CD1c-positive myeloid dendritic cell (primary cell): ENCODE measurements around the gene ARHGDIG.

Experiments
- DNase-seq: peaks from one replicate; pipeline ENCODE4 v3.0.0-alpha.2; 2016; ENCODE audit errors: extremely low spot score

Gene ARHGDIG

GRCh38 chr16:280991-281659 lies 734 bp downstream of the ARHGDIG start:
- no peak for DNase-seq

DNA sequence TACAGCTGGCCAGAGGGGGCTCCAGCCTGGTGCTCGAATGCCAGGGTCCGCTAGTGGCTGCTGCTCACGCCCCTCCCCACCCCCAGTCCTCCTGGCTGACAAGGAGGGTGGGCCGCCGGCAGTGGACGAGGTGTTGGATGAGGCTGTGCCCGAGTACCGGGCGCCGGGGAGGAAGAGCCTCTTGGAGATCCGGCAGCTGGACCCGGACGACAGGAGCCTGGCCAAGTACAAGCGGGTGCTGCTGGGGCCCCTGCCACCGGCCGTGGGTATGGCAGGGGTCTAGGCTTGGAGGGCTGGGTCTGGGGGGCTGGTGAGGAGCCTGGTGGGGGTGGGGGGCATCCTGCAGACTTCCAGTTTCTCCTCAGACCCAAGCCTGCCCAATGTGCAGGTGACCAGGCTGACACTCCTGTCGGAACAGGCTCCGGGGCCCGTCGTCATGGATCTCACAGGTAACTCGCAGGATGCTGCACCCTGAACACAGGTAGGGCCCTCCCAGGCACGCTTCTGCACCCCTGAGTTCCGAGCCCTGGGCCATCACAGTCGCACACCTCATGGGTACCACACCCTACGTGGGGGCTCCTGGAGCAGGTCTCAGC lies 1.4 kb downstream of the ARHGDIG start:
- DNase-seq = no peak

DNA sequence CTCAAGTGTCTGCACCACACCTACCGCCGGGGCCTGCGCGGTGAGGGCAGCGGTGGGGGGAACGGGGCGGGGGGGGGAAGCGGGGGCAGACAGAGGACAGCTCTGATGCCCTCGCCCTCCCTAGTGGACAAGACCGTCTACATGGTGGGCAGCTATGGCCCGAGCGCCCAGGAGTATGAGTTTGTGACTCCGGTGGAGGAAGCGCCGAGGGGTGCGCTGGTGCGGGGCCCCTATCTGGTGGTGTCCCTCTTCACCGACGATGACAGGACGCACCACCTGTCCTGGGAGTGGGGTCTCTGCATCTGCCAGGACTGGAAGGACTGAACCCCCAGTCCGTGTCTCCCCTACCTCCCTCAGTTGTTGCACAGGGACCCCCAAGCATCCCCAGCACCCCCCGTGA lies 2.1 kb downstream of the ARHGDIG start:
- no peak for DNase-seq

DNA sequence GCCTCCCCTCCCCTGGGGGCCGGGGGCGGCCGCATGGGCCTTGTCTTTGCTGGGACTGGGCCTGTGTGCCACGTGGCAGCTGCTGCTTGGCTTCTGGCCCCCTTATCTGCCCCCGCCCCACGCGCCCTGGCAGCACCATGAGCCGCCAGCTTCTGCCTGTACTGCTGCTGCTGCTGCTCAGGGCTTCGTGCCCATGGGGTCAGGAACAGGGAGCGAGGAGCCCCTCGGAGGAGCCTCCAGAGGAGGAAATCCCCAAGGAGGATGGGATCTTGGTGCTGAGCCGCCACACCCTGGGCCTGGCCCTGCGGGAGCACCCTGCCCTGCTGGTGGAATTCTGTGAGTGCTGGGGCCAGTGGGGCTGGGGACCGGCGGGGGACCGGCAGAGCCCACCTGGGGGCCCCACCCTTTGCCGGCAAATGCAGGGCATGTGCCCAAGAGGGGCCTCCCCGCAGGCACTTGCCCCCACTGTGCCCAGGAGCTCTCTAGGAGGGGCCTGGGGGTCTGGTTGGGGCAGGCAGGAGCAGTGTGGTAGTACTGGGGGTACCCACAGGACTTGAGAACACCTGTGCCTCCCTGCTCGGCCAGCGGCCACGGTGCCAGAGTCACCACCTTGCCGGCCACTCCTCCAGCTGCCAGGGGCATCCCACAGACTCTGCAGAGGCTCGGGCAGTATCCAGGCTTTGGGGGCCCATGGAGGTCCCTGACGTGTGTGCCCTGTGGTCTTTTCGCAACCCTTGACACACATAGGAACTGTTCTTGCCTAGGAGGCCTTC lies 2.8 kb downstream of the ARHGDIG start, which contains the start of gene PDIA2:
PDIA2 (plus strand) TSS at position 132 of the 773 bp plus-strand sequence; CDS start at position 138, 6 bp downstream.
- DNase-seq = no peak

GRCh38 chr16:284204-285120 lies 4.1 kb downstream of the ARHGDIG start:
- no peak for DNase-seq

DNA sequence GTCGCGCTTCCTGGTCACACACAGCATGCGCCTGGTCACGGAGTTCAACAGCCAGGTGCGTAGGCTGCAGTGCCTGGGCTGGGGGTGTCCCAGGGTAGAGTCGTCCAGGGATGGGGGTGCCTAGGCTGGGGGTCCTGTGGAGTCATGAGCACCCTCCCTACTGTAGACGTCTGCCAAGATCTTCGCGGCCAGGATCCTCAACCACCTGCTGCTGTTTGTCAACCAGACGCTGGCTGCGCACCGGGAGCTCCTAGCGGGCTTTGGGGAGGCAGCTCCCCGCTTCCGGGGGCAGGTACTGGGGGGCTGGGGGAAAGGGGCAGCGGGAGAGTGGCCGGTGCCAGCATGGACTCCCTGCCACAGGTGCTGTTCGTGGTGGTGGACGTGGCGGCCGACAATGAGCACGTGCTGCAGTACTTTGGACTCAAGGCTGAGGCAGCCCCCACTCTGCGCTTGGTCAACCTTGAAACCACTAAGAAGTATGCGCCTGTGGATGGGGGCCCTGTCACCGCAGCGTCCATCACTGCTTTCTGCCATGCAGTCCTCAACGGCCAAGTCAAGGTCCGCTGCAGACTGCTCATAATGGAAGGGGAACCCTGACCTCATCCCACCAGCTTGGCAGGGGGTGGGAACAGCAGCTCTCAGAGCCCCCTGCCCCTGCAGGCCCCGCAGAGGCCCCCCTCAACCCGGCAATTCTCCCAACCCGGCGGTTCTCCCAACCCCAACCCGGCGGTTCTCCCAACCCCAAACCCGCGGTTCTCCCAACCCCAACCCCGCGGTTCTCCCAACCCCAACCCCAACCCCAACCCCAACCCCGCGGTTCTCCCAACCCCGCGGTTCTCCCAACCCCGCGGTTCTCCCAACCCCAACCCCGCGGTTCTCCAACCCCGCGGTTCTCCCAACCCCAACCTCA lies 5.0 kb downstream of the ARHGDIG start:
- DNase-seq = no peak

DNA sequence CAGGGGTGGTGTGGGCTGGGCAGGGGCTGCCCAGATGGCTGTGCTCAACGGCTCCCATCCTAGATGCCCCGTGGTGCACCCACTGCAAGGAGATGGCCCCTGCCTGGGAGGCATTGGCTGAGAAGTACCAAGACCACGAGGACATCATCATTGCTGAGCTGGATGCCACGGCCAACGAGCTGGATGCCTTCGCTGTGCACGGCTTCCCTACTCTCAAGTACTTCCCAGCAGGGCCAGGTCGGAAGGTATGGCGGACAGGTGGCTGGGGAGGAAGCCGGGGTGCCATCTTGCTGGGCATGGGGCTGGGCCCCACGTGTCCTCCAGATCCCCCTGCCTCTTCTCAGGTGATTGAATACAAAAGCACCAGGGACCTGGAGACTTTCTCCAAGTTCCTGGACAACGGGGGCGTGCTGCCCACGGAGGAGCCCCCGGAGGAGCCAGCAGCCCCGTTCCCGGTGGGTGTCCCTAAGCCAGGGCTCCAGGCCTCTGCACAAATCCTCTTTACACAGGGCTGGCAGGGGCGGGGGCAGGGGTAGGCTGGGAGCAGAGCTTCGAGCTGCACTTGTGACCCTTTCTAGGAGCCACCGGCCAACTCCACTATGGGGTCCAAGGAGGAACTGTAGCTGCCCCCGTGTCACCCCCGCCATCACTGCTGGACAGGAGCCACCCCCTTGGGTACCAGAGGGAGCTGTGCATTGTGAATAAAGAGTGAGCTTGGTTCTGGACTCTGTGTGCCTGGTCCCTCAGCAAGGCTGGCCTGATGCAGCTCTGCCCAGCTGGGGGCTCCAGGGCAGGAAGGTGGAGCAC lies 6.3 kb downstream of the ARHGDIG start:
- DNase-seq = no peak

- DNase-seq = no peak
These were observed 7.0 kb downstream of the ARHGDIG start for GRCh38 chr16:287298-287811.

DNA sequence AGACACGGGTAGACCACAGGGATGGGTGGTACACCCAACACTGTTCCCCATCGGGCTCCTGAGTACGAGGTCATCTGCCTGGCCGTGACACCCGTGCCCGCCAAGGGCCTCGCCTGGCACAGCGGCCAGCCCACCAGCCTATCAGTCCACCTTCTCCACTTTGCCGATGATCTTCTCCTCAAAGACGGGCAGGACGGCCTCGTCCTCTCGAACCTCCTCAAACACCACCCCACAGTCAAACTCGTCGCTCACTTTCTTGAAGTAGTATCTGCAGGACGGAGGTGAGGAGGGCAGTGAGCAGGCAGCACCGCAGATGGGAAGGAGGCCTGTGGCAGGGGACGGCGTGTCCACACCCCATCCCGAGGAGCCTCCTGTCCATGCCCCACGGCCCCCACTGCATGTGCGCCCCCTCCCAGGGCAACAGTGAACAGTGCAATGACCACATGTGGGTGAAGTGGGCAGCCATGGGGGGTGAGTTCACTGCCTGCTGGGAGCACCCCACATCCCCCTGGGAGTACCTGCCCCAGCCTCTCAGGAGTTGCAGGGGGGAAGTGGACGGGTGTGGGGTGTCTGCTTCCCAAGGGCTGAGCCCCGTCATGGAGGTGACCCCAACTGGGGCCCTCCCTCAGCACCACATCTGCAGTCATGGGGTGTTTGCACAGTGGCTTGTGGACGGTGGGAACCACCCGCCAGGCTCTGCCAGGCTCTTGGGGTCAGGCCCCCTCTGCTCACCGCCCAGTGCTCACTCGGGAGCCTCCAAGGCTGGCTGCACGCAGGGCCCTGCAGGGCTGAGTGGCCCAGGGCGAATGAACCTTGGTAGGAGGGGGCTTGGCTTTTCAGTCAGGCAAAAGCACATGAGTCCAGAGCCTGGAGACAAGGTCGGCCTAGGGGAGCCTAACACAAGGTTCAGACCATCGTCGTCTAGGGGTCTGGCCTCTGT lies 7.9 kb downstream of the ARHGDIG start:
- DNase-seq = no peak

- DNase-seq = no peak
These were observed 9.1 kb downstream of the ARHGDIG start for GRCh38 chr16:289395-289997.

GRCh38 chr16:290015-290680 lies 9.8 kb downstream of the ARHGDIG start:
- DNase-seq = no peak

DNA sequence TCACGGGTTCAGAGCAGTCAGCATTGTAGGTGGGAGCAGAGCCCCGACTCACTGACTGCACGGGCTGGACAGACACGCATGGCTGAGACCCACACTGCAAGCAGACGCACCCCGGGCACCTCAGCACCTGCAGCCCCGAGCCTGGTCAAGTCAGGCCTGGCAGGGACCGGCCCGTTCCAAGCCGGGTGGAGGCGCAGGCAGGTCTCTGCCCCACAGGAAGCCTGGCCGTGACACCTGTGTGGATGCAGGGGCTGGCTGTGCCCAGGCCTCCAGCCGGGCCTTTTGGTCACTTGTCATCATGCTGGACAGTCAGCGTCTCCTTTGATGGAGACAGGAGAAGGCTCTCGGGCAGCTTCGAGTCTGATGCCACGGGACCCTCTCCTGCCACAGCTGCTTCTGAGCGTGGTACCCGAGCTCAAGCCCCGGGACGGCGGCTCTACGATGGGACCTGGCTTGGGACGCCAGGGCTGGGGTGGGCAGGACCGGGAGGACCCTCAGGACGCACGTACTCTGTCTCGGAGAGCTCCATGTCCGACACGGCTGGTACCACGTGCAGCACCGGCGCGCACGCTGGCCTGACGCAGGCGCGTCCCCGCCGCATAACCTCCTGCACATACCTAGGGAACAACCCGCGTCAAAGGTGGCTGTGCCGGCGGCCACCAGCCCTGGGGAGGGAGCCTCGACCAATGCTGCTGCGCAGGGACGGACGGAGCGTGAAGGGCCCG lies 10.5 kb downstream of the ARHGDIG start:
- no peak for DNase-seq

- no peak for DNase-seq
These were observed 11.1 kb downstream of the ARHGDIG start for GRCh38 chr16:291539-291938.

- DNase-seq = no peak
These were observed 12.8 kb downstream of the ARHGDIG start for GRCh38 chr16:293043-293775.

DNA sequence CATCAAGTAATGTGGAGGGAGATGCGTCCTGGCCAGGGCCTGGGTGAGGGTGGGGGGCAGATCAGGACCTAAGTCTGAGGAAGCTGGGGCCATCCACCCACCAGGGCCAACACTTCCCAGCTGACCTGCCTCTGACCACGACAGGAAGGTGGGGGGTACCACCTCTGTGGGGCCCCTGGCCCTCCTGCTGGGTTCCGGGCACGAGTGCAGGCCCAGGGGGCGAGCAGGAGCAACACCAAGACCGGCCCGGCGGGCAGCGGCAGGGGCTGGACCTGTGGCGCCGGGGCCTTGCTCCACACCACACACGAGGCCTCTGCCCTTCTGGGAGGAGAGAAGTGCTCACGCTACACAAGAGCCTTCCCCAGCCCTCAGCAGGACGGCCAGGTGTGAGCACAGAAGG lies 15.9 kb downstream of the ARHGDIG start:
- no peak for DNase-seq

DNA sequence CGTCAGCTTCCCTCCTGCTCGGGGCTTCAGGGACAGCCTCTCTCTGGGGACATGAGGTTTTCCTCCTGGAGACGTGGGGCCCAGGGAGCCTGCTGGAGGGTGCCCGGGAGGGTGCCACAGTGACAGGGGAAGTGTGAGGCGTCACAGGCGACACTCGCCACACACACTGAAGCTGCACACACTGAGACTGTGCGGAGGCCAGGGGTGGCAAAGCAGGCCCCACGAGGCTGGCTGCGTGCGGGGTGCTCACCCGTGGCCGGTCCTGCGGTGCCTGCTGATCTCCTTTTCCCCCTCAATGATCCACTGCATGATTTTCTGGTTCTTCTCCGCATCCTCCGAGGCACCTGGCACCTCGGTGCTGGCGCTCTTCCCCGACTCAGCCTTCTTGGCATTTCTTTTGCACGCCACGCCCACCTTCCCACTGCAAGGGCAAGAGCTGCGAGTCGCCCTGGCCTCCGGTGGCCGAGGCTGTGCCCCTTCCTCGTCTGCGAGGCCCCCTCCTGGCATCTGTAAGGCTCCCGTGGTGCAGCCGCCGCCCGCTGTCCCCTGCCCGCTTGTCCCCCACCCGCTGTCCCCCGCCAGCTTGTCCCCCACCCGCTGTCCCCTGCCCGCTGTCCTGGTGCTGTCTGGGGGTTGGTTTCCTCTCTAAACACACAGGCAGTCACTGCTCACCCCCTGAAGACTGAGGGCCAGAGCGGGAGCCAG lies 16.6 kb downstream of the ARHGDIG start:
- DNase-seq = no peak
